Measurements from ENCODE around the gene KCNQ1. TPM values are rescaled to one million over a fixed set of nuclear protein-coding genes. Genes with fewer than 3 reads are reported as not detected.

KCNQ1 gene
- total RNA-seq, 3 donors from 2014 or later = 3.6 to 6.2 (median 5.1) TPM

GRCh38 chr11:2867142-2867541 is 422.3 kb downstream of the KCNQ1 start:
- Histone ChIP-seq H3K27me3 (peaks cover 4 to 28% of the 10 kb centered on the region in 2 donors), H3K27ac (no peak overlapping the region), H3K9me3 (no peaks in the 10 kb centered on the region), H3K36me3 (no peaks in the 10 kb centered on the region), H3K4me1 (peaks cover 0 to 8% of the 10 kb centered on the region in 2 donors), H3K4me3 (no peak overlapping the region)
- intact Hi-C loops (cut with DNase I; ENCODE audit: low total_unique reads) = no loop called here
- TF ChIP-seq, protein P1, sequence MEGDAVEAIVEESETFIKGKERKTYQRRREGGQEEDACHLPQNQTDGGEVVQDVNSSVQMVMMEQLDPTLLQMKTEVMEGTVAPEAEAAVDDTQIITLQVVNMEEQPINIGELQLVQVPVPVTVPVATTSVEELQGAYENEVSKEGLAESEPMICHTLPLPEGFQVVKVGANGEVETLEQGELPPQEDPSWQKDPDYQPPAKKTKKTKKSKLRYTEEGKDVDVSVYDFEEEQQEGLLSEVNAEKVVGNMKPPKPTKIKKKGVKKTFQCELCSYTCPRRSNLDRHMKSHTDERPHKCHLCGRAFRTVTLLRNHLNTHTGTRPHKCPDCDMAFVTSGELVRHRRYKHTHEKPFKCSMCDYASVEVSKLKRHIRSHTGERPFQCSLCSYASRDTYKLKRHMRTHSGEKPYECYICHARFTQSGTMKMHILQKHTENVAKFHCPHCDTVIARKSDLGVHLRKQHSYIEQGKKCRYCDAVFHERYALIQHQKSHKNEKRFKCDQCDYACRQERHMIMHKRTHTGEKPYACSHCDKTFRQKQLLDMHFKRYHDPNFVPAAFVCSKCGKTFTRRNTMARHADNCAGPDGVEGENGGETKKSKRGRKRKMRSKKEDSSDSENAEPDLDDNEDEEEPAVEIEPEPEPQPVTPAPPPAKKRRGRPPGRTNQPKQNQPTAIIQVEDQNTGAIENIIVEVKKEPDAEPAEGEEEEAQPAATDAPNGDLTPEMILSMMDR (IDR thresholded peaks at IDR 0.05) = no peak
- TF ChIP-seq POLR2AphosphoS5 (IDR thresholded peaks at IDR 0.05) = no peak
- no peak for TF ChIP-seq POLR2A (IDR thresholded peaks at IDR 0.05)
- DNase-seq (ENCODE audit: low spot score in 2 of 2) = no peak

- Histone ChIP-seq H3K27ac (no peak overlapping the region), H3K27me3 (peaks cover 4 to 23% of the 10 kb centered on the region in 2 donors), H3K36me3 (no peaks in the 10 kb centered on the region), H3K4me1 (peaks cover 0 to 3% of the 10 kb centered on the region in 2 donors), H3K4me3 (peak overlapping the region; percentile 6 to 41 (median 18)), H3K9me3 (no peaks in the 10 kb centered on the region)
- TF ChIP-seq POLR2A (IDR thresholded peaks at IDR 0.05) (no peak), POLR2AphosphoS5 (IDR thresholded peaks at IDR 0.05) (no peak)
- TF ChIP-seq, protein P1 (IDR thresholded peaks at IDR 0.05) = no peak
- DNase-seq (ENCODE audit: low spot score in 2 of 2) = no peak
- intact Hi-C loops (cut with DNase I; ENCODE audit: low total_unique reads) = no loop called here
These were observed 423.1 kb downstream of the KCNQ1 start for GRCh38 chr11:2867722-2868505.

- no peaks in the 10 kb centered on the region for H3K9me3 ChIP-seq
- intact Hi-C loops (cut with DNase I; ENCODE audit: low total_unique reads) = no loop called here
- H3K36me3 ChIP-seq = no peaks in the 10 kb centered on the region
- peak overlapping the region; percentile 6 to 41 (median 18) for H3K4me3 ChIP-seq
- TF ChIP-seq, protein P1 (IDR thresholded peaks at IDR 0.05) = no peak
- TF ChIP-seq POLR2A (IDR thresholded peaks at IDR 0.05) (no peak), POLR2AphosphoS5 (IDR thresholded peaks at IDR 0.05) (no peak)
- no peak overlapping the region for H3K27ac ChIP-seq
- peaks cover 4 to 23% of the 10 kb centered on the region in 2 donors for H3K27me3 ChIP-seq
- no peak for DNase-seq (ENCODE audit: low spot score in 2 of 2)
- no peaks in the 10 kb centered on the region for H3K4me1 ChIP-seq
These were observed 423.8 kb downstream of the KCNQ1 start for GRCh38 chr11:2868506-2869133.

GRCh38 chr11:2869134-2869526 is 424.3 kb downstream of the KCNQ1 start:
- Histone ChIP-seq H3K27ac (no peak overlapping the region), H3K27me3 (peaks cover 4 to 23% of the 10 kb centered on the region in 2 donors), H3K9me3 (no peaks in the 10 kb centered on the region), H3K4me3 (no peak overlapping the region), H3K36me3 (no peaks in the 10 kb centered on the region), H3K4me1 (no peaks in the 10 kb centered on the region)
- intact Hi-C loops (cut with DNase I; ENCODE audit: low total_unique reads) = no loop called here
- DNase-seq (ENCODE audit: low spot score in 2 of 2) = no peak
- TF ChIP-seq POLR2AphosphoS5 (IDR thresholded peaks at IDR 0.05) (no peak), POLR2A (IDR thresholded peaks at IDR 0.05) (no peak)
- TF ChIP-seq, protein P1 (IDR thresholded peaks at IDR 0.05) = no peak
